IPS DF 4.7 (cell line): ENCODE measurements around the gene DDX46.
"Not testable (repeated sequence)": the region's sequence is repeated elsewhere in the genome, so short reads cannot be mapped to it uniquely, and the experiment has no call there.

Experiments
- DNase-seq: peaks from one replicate; pipeline ENCODE4 v3.0.0-alpha.2; 2013; ENCODE audit warnings: low spot score; ENCODE audit errors: extremely low read depth

DDX46 gene

GRCh38 chr5:134758504-134759341, at the start of gene DDX46:
Gene DDX46 (plus strand): TSS chr5:134758779. CDS start chr5:134758939, 160 bp downstream.
- DNase-seq: no peak

GRCh38 chr5:134714120-134714519, 44.5 kb upstream of the DDX46 start:
- DNase-seq: no peak

DNA sequence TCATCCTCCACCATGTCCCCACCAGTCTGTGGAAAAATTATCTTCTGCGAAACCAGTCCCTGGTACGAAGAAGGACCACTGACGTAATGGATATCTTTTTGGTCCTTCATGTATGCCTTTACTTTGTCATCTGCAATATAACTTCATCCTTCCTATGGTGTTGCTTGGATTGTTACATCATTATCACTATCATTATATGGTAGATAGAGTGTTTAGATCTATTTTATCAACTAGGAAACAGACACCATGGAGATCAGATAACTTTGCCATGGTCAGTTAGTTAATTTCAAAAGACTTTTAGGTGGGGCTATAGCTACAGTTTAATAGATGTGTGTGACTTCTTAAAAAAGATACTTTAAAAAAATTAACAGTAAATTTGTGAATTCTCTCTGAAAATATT, 44.0 kb upstream of the DDX46 start:
- DNase-seq: no peak

DNA sequence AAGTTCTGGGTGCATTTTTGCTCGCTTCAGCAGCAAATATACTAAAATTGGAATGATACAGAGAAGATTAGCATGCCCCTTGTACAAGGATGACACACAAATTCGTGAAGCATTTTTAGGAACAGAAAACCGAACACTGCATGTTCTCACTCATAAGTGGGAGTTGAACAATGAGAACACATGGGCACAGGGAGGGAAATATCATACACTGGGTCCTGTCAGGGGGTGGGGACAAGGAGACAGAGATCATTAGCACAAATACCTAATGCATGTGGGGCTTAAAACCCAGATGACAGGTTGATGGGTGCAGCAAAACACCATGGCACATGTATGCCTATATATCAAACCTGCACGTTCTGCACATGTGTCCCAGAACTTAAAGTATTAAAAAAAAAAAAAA, 43.1 kb upstream of the DDX46 start:
- not testable (repeated sequence) for DNase-seq

- DNase-seq: no peak
Measured at GRCh38 chr5:134724872-134725271, 33.7 kb upstream of the DDX46 start.

- no peak for DNase-seq
Measured at GRCh38 chr5:134732819-134733218, 25.8 kb upstream of the DDX46 start.

- DNase-seq: no peak
Measured at GRCh38 chr5:134735243-134735642, 23.3 kb upstream of the DDX46 start.

GRCh38 chr5:134736173-134736812, 22.3 kb upstream of the DDX46 start:
- no peak for DNase-seq

DNA sequence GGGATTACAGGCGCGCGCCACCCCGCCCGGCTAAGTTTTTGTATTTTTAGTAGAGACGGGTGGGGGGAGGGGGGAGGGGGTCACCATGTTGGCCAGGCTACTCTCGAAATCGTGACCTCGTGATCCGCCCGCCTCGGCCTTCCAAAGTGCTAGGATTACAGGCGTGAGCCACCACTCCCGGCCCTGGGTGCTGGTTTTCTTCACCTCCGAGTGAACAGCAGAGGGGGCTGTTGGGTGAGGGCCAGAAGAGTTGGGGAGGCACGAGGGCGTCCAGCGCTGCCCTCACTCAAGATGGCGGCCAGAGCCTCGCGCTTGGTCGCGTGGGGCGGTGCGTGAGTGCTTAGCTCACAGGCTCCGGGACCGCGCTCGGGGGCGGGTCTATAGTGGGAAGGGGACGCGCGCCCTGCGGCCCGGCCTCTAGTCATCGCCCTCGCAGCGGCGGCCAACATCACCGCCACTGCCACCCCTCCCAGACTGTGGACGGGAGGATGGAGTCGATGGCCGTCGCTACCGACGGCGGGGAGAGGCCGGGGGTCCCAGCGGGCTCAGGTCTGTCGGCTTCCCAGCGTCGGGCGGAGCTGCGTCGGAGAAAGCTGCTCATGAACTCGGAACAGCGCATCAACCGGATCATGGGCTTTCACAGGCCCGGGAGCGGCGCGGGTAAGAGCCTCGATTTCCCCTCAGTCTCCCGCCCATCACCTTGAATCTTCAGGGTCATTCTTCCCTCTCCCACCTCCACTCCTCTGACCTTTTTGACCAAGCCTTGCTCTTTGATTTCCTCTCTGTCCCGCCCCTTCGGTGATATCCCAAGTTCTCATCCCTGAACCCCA, 20.2 kb upstream of the DDX46 start, which contains the start of gene CAMLG:
TSS of gene CAMLG (plus strand) at position 416 of the 830 bp plus-strand sequence. CDS start at position 489, 73 bp downstream.
- DNase-seq: peak; percentile 89

DNA sequence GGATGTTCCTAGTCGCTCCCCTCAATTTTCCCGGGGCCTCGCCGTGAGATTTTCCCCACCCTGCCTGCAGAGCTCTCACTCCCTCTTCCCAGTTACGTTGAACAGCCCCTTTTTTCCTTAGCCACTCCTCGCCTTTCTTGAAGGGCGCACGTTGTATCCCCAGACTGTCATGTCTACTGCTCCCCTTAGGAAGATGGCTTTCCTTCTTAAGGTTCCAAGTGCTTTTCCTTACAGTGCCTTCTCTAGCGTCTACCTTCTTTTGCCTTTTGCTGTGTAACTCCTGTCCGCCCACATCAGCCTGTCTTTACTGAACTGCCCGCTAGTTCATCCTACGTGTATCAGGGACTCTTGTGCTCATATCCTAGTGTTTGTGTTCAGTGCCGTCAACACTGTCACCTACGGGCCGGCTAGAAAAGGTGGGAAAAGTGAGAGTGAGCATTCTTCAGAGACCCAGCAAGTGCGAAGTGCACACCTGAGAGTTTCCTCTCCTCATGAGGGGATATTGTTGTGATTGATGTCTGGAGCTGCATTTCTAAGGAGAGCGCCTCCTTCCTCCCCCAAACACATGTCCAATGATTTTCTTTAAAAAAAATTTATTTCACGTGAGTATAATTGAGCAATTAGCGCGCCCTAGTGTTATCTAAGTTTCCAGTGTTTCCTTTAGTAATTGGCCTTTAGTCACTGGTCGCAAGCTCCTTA, 19.5 kb upstream of the DDX46 start:
- DNase-seq: no peak

DNA sequence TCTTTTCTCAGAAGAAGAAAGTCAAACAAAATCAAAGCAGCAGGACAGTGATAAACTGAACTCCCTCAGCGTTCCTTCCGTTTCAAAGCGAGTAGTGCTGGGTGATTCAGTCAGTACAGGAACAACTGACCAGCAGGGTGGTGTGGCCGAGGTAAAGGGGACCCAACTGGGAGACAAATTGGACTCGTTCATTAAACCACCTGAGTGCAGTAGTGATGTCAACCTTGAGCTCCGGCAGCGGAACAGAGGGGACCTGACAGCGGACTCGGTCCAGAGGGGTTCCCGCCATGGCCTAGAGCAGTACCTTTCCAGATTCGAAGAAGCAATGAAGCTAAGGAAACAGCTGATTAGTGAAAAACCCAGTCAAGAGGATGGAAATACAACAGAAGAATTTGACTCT, 17.5 kb upstream of the DDX46 start:
- no peak for DNase-seq

- DNase-seq: no peak
Measured at GRCh38 chr5:134742134-134742533, 16.4 kb upstream of the DDX46 start.

GRCh38 chr5:134749415-134749814, 9.2 kb upstream of the DDX46 start:
- DNase-seq: no peak

GRCh38 chr5:134758176-134758503, 439 bp upstream of the DDX46 start:
- DNase-seq: no peak

DNA sequence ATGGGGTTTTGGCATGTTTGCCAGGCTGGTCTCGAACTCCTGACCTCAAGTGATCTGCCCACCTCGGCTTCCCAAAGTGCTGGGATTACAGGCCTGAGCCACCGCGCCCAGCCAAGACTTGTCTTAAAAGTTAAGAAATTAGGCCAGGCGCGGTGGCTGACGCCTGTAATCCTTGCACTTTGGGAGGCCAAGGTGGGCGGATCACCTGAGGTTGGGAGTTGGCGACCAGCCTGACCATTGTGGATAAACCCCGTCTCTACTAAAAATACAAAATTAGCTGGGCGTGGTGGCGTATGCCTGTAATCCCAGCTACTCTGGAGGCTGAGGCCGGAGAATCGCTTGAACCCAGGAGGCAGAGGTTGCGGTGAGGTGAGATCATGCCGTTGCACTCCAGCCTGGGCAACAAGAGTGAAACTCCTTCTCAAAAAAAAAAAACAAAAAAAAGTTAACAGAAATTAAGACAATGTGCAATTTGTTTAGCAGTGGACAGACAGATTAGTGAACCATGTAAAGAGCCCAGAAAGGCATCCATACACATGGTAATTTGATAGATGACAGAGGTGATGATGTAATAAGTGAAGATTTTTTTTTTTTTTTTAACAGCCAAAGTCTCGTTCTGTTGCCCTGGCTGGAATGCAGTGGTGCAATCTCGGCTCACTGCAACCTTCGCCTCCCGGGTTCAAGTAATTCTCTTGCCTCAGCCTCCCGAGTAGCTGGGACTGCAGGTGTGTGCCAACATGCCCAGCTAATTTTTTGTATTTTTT, 9.1 kb downstream of the DDX46 start:
- not testable (repeated sequence) for DNase-seq

GRCh38 chr5:134769206-134769605, 10.6 kb downstream of the DDX46 start:
- DNase-seq: no peak

GRCh38 chr5:134772461-134773125, 14.0 kb downstream of the DDX46 start:
- DNase-seq: no peak

DNA sequence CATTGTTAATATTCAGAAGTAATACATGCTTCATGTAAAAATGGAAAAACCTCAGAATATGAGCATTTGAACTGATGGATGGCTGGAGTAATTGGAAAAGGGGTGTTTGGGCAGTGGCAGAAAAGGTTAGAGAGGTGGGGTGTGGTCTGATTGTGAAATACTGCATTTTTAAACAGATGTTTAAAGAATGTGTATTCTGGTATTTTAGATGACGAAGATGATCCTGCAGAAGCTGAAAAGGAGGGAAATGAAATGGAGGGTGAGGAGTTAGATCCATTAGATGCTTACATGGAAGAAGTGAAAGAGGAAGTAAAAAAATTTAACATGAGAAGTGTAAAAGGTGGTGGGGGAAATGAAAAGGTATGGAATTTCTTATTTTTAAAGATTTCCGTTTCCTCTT, 18.8 kb downstream of the DDX46 start:
- DNase-seq: no peak

DNA sequence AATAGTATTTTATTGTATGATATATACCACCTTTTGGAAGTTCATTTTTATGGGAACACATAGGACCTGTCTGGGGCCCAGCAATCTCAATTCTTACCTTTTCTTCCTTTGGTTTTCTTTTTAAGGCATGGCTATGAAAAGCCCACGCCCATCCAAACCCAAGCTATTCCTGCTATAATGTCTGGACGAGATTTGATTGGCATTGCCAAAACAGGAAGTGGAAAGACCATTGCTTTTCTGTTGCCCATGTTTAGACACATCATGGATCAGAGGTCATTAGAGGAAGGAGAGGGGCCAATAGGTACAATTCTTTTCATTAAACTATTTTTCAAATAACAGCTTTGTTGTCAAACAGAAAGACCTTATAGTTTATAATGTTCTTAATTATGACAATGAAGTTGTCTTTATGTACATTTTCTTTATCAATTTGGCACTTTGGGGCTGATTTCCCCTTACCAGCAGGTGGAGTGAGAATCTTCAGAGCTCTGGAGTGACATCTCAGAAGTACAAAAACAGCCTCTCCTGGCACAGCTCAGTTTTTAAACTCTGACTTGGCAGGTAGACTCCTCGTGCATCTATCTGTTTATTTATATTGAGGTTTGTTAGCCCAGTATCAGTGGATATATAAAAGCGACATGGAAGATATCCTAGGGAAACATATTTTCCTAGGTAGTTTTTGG, 25.8 kb downstream of the DDX46 start:
- no peak for DNase-seq
